Ovary (tissue), 9 donors: ENCODE data around the gene IFNLR1. TPM values are rescaled to one million over a fixed set of nuclear protein-coding genes. Genes with fewer than 3 reads are reported as not detected.

ENCODE experiments used
- DNase-seq, 5 donors: peaks; one replicate each; pipeline ENCODE4 v3.0.0-alpha.2; 2019 to 2020
- H3K27ac ChIP-seq, 2 donors: fragments of 200-600 bp; one replicate each; pipeline versions ENCODE4 v1.5.1 to v1.8.0; 2019 to 2022
- H3K27me3 ChIP-seq: fragments of 200-600 bp; one replicate; pipeline ENCODE4 v1.8.0; 2022
- H3K36me3 ChIP-seq: fragments of 200-600 bp; sonication (generic); one replicate; pipeline ENCODE4 v1.5.1; 2019
- H3K4me1 ChIP-seq: one replicate; pipeline ENCODE4 v1.8.1; 2013; ENCODE audit warnings: mild to moderate bottlenecking, moderate library complexity; ENCODE audit not compliant: insufficient read depth
- H3K4me3 ChIP-seq: fragments of 200-600 bp; sonication (generic); one replicate; pipeline ENCODE4 v1.5.1; 2017
- H3K9me3 ChIP-seq, 2 donors: fragments of 200-600 bp in 1 of 2; sonication (generic) in 1 of 2; one replicate each; pipeline versions ENCODE4 v1.5.1 to v1.8.1; 2013 to 2019; ENCODE audit warnings: mild to moderate bottlenecking in 1 of 2, moderate library complexity in 1 of 2
- EP300 ChIP-seq: sonication (generic); formaldehyde crosslinking; IDR thresholded peaks from one replicate; pipeline ENCODE4 v1.6.1; 2017; ENCODE audit warnings: antibody characterized with exemption
- POLR2A ChIP-seq: fragments of 450-650 bp; IDR thresholded peaks from one replicate; pipeline ENCODE4 v1.6.1; 2017; ENCODE audit warnings: antibody characterized with exemption, mild to moderate bottlenecking, moderate library complexity
- WGBS, 3 donors: extraction: QIAGEN DNeasy Blood & Tissue Kit in 1 of 3; methylation state at CpG; one replicate each; pipeline versions ENCODE4 v1.1.5 to v1.1.7; 2013 to 2017; 5-methylcytosine and 5-hydroxymethylcytosine counted together
- intact Hi-C, 4 donors: fragments of 100-400 bp; cut with DNase I; formaldehyde crosslinking; loops; one replicate each; pipeline versions ENCODE4 v1.11.0 to v1.15.1; 2022 to 2023
- polyA plus RNA-seq, 2 donors: library from polyadenylated mRNA; stranded (reverse); fragments of 200-250 nt in 1 of 2; fragments of 350-450 nt in 1 of 2; fragmentation: Illumina TruSeq in 1 of 2; extraction: RNeasy Lipid Tissue Mini Kit (QIAGEN cat#74804) in 1 of 2; gene quantifications; one replicate each; pipeline ENCODE4 v1.2.3, GENCODE V29; 2013 to 2014
- total RNA-seq, 7 donors: library from RNA; depleted of rRNA in 2 of 7; stranded (reverse); fragments of >200 nt in 2 of 7; fragmentation: NEBNext Ultra II Directional in 3 of 7; extraction: Animal tissue kit (Norgen Biotek cat#: 25700) in 3 of 7; gene quantifications; one replicate each; pipeline versions ENCODE4 v1.1.0 to v1.2.4, GENCODE V29; 2016 to 2023
- TF ChIP-seq, protein P1 (sequence below), 3 donors: fragments of 450-650 bp in 2 of 3; fragments of 200-600 bp in 1 of 3; IDR thresholded peaks; one replicate each; pipeline versions ENCODE4 v1.5.1 to v1.8.0; 2016 to 2022; ENCODE audit warnings: antibody characterized with exemption in 3 of 3, mild to moderate bottlenecking in 1 of 3
- donor health status: DM: no; HTN: no; CAD: no; lungs with moderate emphysema.
- donor health status: DM: no; HTN: no; CAD: no.
- donor health status: Bipolar disorder and iron deficiency.
- donor health status: DM: yes; HTN: yes; CAD: no.
- donor health status: DM: no; HTN: no; CAD: no.
- donor health status: DM: yes; HTN: yes; CAD: no.

IFNLR1 gene
- total and polyA plus RNA-seq, 9 donors: 0.40 to 2.8 (median 1.8) TPM

DNA sequence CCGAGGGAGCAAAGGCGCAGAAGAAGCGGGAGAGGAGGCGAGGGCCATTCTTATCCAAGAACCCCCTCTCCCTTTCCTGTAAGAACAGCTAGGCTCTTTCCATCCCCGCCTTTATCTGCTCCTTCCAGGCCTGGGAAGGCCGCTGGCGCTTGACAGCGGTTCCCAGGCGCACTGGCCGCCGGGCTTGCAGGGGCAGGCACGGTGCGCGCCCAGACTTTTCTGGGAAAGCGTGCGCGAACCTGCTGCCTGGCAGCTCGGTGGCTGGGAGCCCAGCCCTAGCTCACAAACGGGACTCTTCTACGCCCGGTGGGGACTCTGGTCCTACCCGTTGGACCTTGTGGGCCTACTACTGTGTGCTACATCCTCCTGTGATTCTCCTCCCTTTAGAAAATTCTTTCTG lies 8.8 kb upstream of the IFNLR1 start:
- H3K4me3 ChIP-seq: no peak overlapping the region
- WGBS, 3 donors: 77 to 80% (median 79%) methylated on average over 16 to 22 of the region's 22 CpGs
- H3K36me3 ChIP-seq: no peaks in the 10 kb centered on the region
- no peak for DNase-seq
- H3K4me1 ChIP-seq: no peaks in the 10 kb centered on the region
- H3K9me3 ChIP-seq: no peaks in the 10 kb centered on the region
- no peaks in the 10 kb centered on the region for H3K27me3 ChIP-seq
- intact Hi-C loops: loop anchor here in 1 of 4 donors (5.0 to 10.0 kb wide), 2 partner anchors 191 to 439 kb away; no protein-coding TSS in a partner anchor
- TF ChIP-seq, protein P1, sequence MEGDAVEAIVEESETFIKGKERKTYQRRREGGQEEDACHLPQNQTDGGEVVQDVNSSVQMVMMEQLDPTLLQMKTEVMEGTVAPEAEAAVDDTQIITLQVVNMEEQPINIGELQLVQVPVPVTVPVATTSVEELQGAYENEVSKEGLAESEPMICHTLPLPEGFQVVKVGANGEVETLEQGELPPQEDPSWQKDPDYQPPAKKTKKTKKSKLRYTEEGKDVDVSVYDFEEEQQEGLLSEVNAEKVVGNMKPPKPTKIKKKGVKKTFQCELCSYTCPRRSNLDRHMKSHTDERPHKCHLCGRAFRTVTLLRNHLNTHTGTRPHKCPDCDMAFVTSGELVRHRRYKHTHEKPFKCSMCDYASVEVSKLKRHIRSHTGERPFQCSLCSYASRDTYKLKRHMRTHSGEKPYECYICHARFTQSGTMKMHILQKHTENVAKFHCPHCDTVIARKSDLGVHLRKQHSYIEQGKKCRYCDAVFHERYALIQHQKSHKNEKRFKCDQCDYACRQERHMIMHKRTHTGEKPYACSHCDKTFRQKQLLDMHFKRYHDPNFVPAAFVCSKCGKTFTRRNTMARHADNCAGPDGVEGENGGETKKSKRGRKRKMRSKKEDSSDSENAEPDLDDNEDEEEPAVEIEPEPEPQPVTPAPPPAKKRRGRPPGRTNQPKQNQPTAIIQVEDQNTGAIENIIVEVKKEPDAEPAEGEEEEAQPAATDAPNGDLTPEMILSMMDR (IDR thresholded peaks at IDR 0.05): no peak
- no peak for TF ChIP-seq POLR2A
- TF ChIP-seq EP300: no peak
- no peak overlapping the region for H3K27ac ChIP-seq

DNA sequence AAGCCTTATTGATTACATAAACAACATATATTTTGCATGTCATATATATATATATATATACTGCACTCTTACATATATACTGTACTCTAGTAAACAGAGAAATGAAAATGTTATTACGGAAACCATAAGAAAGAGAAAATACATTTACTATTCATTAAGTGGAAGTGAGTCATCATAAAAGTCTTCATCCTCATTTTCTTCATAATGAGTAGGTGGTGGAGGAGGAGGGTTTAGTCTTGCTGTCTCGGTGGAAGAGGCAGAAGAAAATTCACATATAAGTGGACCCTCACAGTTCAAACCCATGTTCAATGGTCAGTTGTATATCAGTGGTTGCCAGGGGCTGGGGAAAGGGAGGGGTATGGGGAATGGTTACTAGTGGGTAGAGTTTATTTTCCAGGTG lies 8.0 kb upstream of the IFNLR1 start:
- intact Hi-C loops: loop anchor here in 1 of 4 donors (5.0 to 10.0 kb wide), 2 partner anchors 192 to 440 kb away; no protein-coding TSS in a partner anchor
- H3K27ac ChIP-seq: no peak overlapping the region
- no peaks in the 10 kb centered on the region for H3K4me1 ChIP-seq
- H3K36me3 ChIP-seq: no peaks in the 10 kb centered on the region
- TF ChIP-seq EP300 (no peak), POLR2A (no peak)
- TF ChIP-seq, protein P1 (IDR thresholded peaks at IDR 0.05): no peak
- H3K9me3 ChIP-seq: no peaks in the 10 kb centered on the region
- DNase-seq: no peak
- WGBS, 3 donors: 45 to 59% (median 49%) methylated on average over 2 of the region's 2 CpGs
- H3K4me3 ChIP-seq: no peak overlapping the region
- no peaks in the 10 kb centered on the region for H3K27me3 ChIP-seq

DNA sequence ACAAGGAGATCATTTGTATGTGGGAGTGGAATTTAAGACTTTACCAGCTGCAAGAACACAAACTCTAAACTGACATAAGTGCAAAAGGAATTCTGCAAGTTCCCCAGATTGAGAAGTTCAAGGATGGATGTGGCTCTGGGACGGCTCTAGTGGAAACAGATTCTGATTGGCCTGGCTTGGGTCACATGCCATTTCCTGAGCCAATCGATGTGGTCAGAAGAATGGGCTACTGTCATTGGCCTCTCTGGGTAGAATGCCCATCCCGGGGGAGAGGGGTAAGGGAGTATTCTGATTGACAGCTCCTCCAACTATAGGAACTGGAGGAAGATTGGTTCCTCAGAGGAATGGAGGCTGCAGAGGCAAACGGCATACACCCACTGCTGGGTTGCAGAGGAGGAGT lies 6.0 kb upstream of the IFNLR1 start:
- H3K27me3 ChIP-seq: no peaks in the 10 kb centered on the region
- WGBS, 3 donors: 16 to 21% (median 20%) methylated on average over 4 of the region's 4 CpGs
- no peak for DNase-seq
- TF ChIP-seq EP300: no peak
- no peak for TF ChIP-seq POLR2A
- TF ChIP-seq, protein P1 (IDR thresholded peaks at IDR 0.05): no peak
- intact Hi-C loops: loop anchor here in 1 of 4 donors (10.0 kb wide), 1 partner anchor 442 kb away; no protein-coding TSS in a partner anchor
- no peaks in the 10 kb centered on the region for H3K36me3 ChIP-seq
- H3K4me1 ChIP-seq: no peaks in the 10 kb centered on the region
- H3K4me3 ChIP-seq: no peak overlapping the region
- H3K9me3 ChIP-seq: no peaks in the 10 kb centered on the region
- H3K27ac ChIP-seq: no peak overlapping the region

DNA sequence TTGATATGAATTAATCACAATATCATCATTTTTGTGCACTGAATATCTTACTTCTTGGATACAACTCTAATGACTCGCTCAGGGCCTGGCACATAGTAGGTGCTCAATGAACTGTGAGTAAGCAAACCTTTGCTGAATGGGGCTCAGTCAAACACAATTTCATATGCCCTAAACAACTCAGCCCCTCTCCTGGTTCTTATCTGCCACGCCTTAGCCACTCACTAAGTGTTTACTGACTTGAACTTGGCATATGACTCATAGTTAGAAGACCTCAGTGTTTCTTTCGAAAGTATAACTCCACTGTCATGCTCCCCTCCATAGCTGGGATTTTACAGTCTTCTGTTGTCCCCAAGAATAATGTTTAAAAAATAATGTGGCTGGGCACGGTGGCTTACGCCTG lies 4.8 kb upstream of the IFNLR1 start:
- DNase-seq: no peak
- Histone ChIP-seq H3K4me3 (no peak overlapping the region), H3K4me1 (no peaks in the 10 kb centered on the region), H3K9me3 (no peaks in the 10 kb centered on the region), H3K36me3 (no peaks in the 10 kb centered on the region), H3K27ac (no peak overlapping the region), H3K27me3 (no peaks in the 10 kb centered on the region)
- WGBS, 3 donors: 77 to 79% (median 78%) methylated on average over 5 of the region's 5 CpGs
- intact Hi-C loops: loop anchor here in 1 of 4 donors (10.0 kb wide), 1 partner anchor 443 kb away; no protein-coding TSS in a partner anchor
- TF ChIP-seq, protein P1 (IDR thresholded peaks at IDR 0.05): no peak
- TF ChIP-seq POLR2A: no peak
- TF ChIP-seq EP300: no peak
